Endothelial cell of umbilical vein (primary cell): ENCODE measurements around the gene OR6V1. TPM values are rescaled to one million over a fixed set of nuclear protein-coding genes. Genes with fewer than 3 reads are reported as not detected.

Source experiments
- BruUV-seq: library from RNA; stranded (reverse); fragments of 400-500 nt; replicated peaks from 2 replicates; lab custom pipeline; 2021; lab: Mats Ljungman, UMichigan
- CTCF ChIA-PET: fragments of 300-600, 350-600 bp; sonication (Branson Sonifier 250); formaldehyde crosslinking; loops from one replicate; lab custom pipeline; 2021; ENCODE audit warnings: antibody characterized with exemption, inconsistent platforms; lab: Charles Lee
- POLR2A ChIA-PET: fragments of 300-600, 350-600 bp; sonication (Branson Sonifier 250); formaldehyde crosslinking; loops from one replicate; lab custom pipeline; 2021; ENCODE audit warnings: antibody characterized with exemption, inconsistent platforms; lab: Charles Lee
- DNase-seq: peaks from one replicate; pipeline ENCODE4 v3.0.0-alpha.2; 2011; ENCODE audit warnings: low read depth, low spot score
- FAIRE-seq: peaks from 2 replicates; lab custom pipeline; 2011; peaks lifted over from hg19 to GRCh38; lab: Jason Lieb, UNC
- H2AFZ ChIP-seq: 2 replicates; pipeline ENCODE4 v1.6.0; 2012; ENCODE audit warnings: low read depth, low read length, control low read depth, inconsistent platforms
- H3K27ac ChIP-seq: 2 replicates; pipeline ENCODE4 v1.5.1; 2011; ENCODE audit warnings: low read depth, mild to moderate bottlenecking, control low read depth, low read length, moderate library complexity; ENCODE audit not compliant: insufficient read depth
- H3K27me3 ChIP-seq, 2 experiments: 2 replicates each; pipeline versions ENCODE4 v1.6.0 to v1.6.1; 2011; ENCODE audit warnings: low read length in 2 of 2, mixed read lengths in 1 of 2; ENCODE audit not compliant: control insufficient read depth in 2 of 2, insufficient read depth in 2 of 2
- H3K36me3 ChIP-seq, 2 experiments: 2 replicates in 1 of 2; 3 replicates in 1 of 2; pipeline ENCODE4 v1.5.1; 2011; ENCODE audit warnings: low read length in 2 of 2, mild to moderate bottlenecking in 1 of 2, moderate library complexity in 1 of 2; ENCODE audit not compliant: control insufficient read depth in 2 of 2, insufficient read depth in 2 of 2; ENCODE audit errors: extremely low read depth in 1 of 2
- H3K4me1 ChIP-seq: 3 replicates; pipeline ENCODE4 v1.5.1; 2011; ENCODE audit warnings: mild to moderate bottlenecking, low read length; ENCODE audit not compliant: control insufficient read depth, insufficient read depth; ENCODE audit errors: extremely low read depth
- H3K4me2 ChIP-seq: 2 replicates; pipeline ENCODE4 v1.6.1; 2011; ENCODE audit warnings: low read length, control low read depth, mixed read lengths; ENCODE audit not compliant: insufficient read depth
- H3K4me3 ChIP-seq, 3 experiments: fragments of 200-600 bp in 1 of 3; sonication (generic), shearing (Covaris generic) in 1 of 3; replicated peaks in 1 of 3; 2 replicates each; pipeline ENCODE4 v1.5.1; 2011 to 2016; ENCODE audit warnings: control low read depth in 3 of 3, low read length in 3 of 3, mild to moderate bottlenecking in 2 of 3, inconsistent platforms in 1 of 3, low read depth in 1 of 3, moderate library complexity in 1 of 3; ENCODE audit not compliant: insufficient read depth in 1 of 3
- H3K79me2 ChIP-seq: 2 replicates; pipeline ENCODE4 v1.6.0; 2012; ENCODE audit warnings: low read length, inconsistent platforms; ENCODE audit not compliant: control insufficient read depth, insufficient read depth
- H3K9ac ChIP-seq: replicated peaks from 2 replicates; pipeline ENCODE3; 2011; ENCODE audit warnings: low read length, control low read depth; ENCODE audit not compliant: insufficient read depth; ENCODE audit errors: extremely low read depth
- H3K9me1 ChIP-seq: replicated peaks from 3 replicates; pipeline ENCODE4 v1.6.0; 2011; ENCODE audit warnings: mild to moderate bottlenecking, low read length; ENCODE audit not compliant: control insufficient read depth, insufficient read depth; ENCODE audit errors: extremely low read depth
- H3K9me3 ChIP-seq: replicated peaks from 2 replicates; pipeline ENCODE4 v1.5.1; 2012; ENCODE audit warnings: low read length, inconsistent platforms; ENCODE audit not compliant: control insufficient read depth, insufficient read depth
- H4K20me1 ChIP-seq: replicated peaks from 2 replicates; pipeline ENCODE3; 2011; ENCODE audit warnings: mild to moderate bottlenecking, low read length; ENCODE audit not compliant: control insufficient read depth, insufficient read depth; ENCODE audit errors: extremely low read depth
- CTCF ChIP-seq, 2 donors: IDR thresholded peaks; 1 replicate in 1 of 2; 2 replicates in 1 of 2; pipeline ENCODE4 v1.5.1; 2011; ENCODE audit warnings: low read length in 2 of 2, mild to moderate bottlenecking in 2 of 2, moderate library complexity in 2 of 2, control low read depth in 1 of 2, inconsistent platforms in 1 of 2, low read depth in 1 of 2; ENCODE audit not compliant: insufficient read depth in 1 of 2; ENCODE audit errors: extremely low read depth in 1 of 2
- EZH2 ChIP-seq: IDR thresholded peaks from 2 replicates; pipeline ENCODE4 v1.6.1; 2012; ENCODE audit warnings: borderline replicate concordance, low read depth, mild to moderate bottlenecking, moderate library complexity, low read length, inconsistent platforms; ENCODE audit not compliant: severe bottlenecking
- FOS ChIP-seq: IDR thresholded peaks from 2 replicates; pipeline ENCODE4 v1.6.1; 2011; ENCODE audit warnings: mild to moderate bottlenecking, low read length, moderate library complexity, borderline replicate concordance; ENCODE audit not compliant: insufficient read depth
- GATA2 ChIP-seq: IDR thresholded peaks from 2 replicates; pipeline ENCODE4 v1.7.0; 2011; ENCODE audit warnings: low read depth, mild to moderate bottlenecking, moderate library complexity, mixed read lengths, low read length; ENCODE audit not compliant: insufficient read length, insufficient read depth
- JUN ChIP-seq: IDR thresholded peaks from 2 replicates; pipeline ENCODE4 v1.6.1; 2011; ENCODE audit warnings: borderline replicate concordance, low read depth; ENCODE audit not compliant: insufficient read length, insufficient read depth
- MAX ChIP-seq: IDR thresholded peaks from 2 replicates; pipeline ENCODE4 v1.6.1; 2011; ENCODE audit not compliant: insufficient read depth, insufficient read length
- MYC ChIP-seq: IDR thresholded peaks from one replicate; pipeline ENCODE4 v1.6.1; 2011; ENCODE audit warnings: mild to moderate bottlenecking, low read depth, low read length
- POLR2A ChIP-seq: IDR thresholded peaks from 2 replicates; pipeline ENCODE4 v1.6.1; 2012; ENCODE audit warnings: low read depth, mild to moderate bottlenecking, control low read depth, low read length
- POLR2AphosphoS5 ChIP-seq: IDR thresholded peaks from 2 replicates; pipeline ENCODE4 v1.6.1; 2012; ENCODE audit warnings: low read depth, mild to moderate bottlenecking, control low read depth, low read length, moderate library complexity; ENCODE audit not compliant: insufficient read depth
- dilution Hi-C: fragments of 300-500 bp; cut with MboI; formaldehyde crosslinking; loops from one replicate; pipeline ENCODE4 v1.15.0; 2019; ENCODE audit warnings: low sequenced_read_pairs; ENCODE audit not compliant: extremely low pct_ligation_motif_present
- intact Hi-C: fragments of 100-400 bp; cut with micrococcal nuclease; formaldehyde crosslinking; loops from one replicate; pipeline ENCODE4 v1.10.0; 2022
- polyA plus RNA-seq, 4 experiments: library from polyadenylated mRNA; depleted of rRNA in 3 of 4; stranded (reverse) in 3 of 4; unstranded in 1 of 4; fragments of >200 nt; gene quantifications; 2 replicates each; pipeline versions ENCODE4 v1.2.1 to v1.2.3, GENCODE V29; 2011 to 2012; ENCODE audit warnings: missing spikeins in 1 of 4
- total RNA-seq: library from RNA; stranded (reverse); gene quantifications from 2 replicates; pipeline ENCODE4 v1.2.3, GENCODE V29; 2021

The OR6V1 gene
- total and polyA plus RNA-seq, 2 donors (not counting 3 experiments of a cell fraction or from before 2014, with no cell fraction given): not detected

GRCh38 chr7:143041346-143041745 lies 10.8 kb upstream of the OR6V1 start:
- no peaks in the 10 kb centered on the region for H3K9me3 ChIP-seq
- H3K79me2 ChIP-seq: no peaks in the 10 kb centered on the region
- POLR2A ChIA-PET: no interaction called here
- no peak overlapping the region for H3K4me3 ChIP-seq
- H3K4me1 ChIP-seq: no peaks in the 10 kb centered on the region
- dilution Hi-C loops: no loop called here
- BruUV-seq: no TSS peak
- CTCF ChIA-PET: interaction anchor here (1.1 kb wide), 1 partner anchor 174 kb away, joined by 5 read pairs; no protein-coding TSS in a partner anchor
- H4K20me1 ChIP-seq: no peaks in the 10 kb centered on the region
- no peak overlapping the region for H3K27ac ChIP-seq
- FAIRE-seq: no peak
- intact Hi-C loops: no loop called here
- no peak overlapping the region for H2AFZ ChIP-seq
- H3K4me2 ChIP-seq: no peak overlapping the region
- no peak overlapping the region for H3K9ac ChIP-seq
- TF ChIP-seq FOS (no peak), POLR2A (no peak), MAX (no peak), POLR2AphosphoS5 (no peak), JUN (no peak), EZH2 (no peak), MYC (no peak), CTCF (IDR thresholded peaks at IDR 0.05; ENCODE audit: extremely low read depth in 1 of 2, insufficient read depth in 1 of 2, low read depth in 1 of 2, low read length in 2 of 2) (no peak), GATA2 (no peak)
- peaks cover under 1 to 2% of the 10 kb centered on the region in 2 experiments for H3K27me3 ChIP-seq
- H3K9me1 ChIP-seq: no peaks in the 10 kb centered on the region
- no peaks in the 10 kb centered on the region for H3K36me3 ChIP-seq
- no peak for DNase-seq
